Panc1 (cell line): Measurements from ENCODE around the gene CCL28.

Source experiments
- CTCF ChIP-seq: fragments of 450-650 bp; IDR thresholded peaks from 2 replicates; pipeline ENCODE4 v1.5.1; 2017; ENCODE audit warnings: mild to moderate bottlenecking
- POLR2AphosphoS5 ChIP-seq: IDR thresholded peaks from 2 replicates; pipeline ENCODE4 v1.6.1; 2012; ENCODE audit warnings: mild to moderate bottlenecking, low read depth, low read length, moderate library complexity
- SIN3A ChIP-seq: IDR thresholded peaks from 2 replicates; pipeline ENCODE4 v1.6.1; 2012; ENCODE audit warnings: low read depth, mild to moderate bottlenecking, low read length, moderate library complexity, borderline replicate concordance; ENCODE audit not compliant: insufficient read depth
- TCF7L2 ChIP-seq: IDR thresholded peaks from 2 replicates; pipeline ENCODE4 v1.6.1; 2011; ENCODE audit warnings: mild to moderate bottlenecking, low read depth, low read length, inconsistent platforms

- TF ChIP-seq CTCF, result no peak
- TF ChIP-seq POLR2AphosphoS5, result no peak
- TF ChIP-seq SIN3A, result no peak
- TF ChIP-seq TCF7L2, result no peak
Measured at GRCh38 chr5:43348861-43349363, 63.3 kb downstream of the CCL28 start.
